Lower leg skin (tissue), 3 donors: ENCODE measurements around the gene KRTAP4-4.
"Not testable (repeated sequence)": the region's sequence is repeated elsewhere in the genome, so short reads cannot be mapped to it uniquely, and the experiment has no call there.

ENCODE experiments used
- CTCF ChIP-seq, 3 donors: fragments of 450-650 bp; IDR thresholded peaks; one replicate each; pipeline ENCODE4 v1.5.1; 2016; ENCODE audit warnings: antibody characterized with exemption in 3 of 3, mild to moderate bottlenecking in 3 of 3, moderate library complexity in 2 of 3
- POLR2A ChIP-seq, 2 donors: fragments of 450-650 bp; IDR thresholded peaks; one replicate each; pipeline ENCODE4 v1.6.1; 2016 to 2017; ENCODE audit warnings: antibody characterized with exemption in 2 of 2, mild to moderate bottlenecking in 1 of 2, moderate library complexity in 1 of 2

- TF ChIP-seq CTCF, POLR2A (IDR thresholded peaks at IDR 0.05): not testable (repeated sequence)
Observed at GRCh38 chr17:41123991-41124371, 36.6 kb downstream of the KRTAP4-4 start, which contains the start of gene KRTAP4-12.
